ENCODE results near the gene VPS41. TPM values are rescaled to one million over a fixed set of nuclear protein-coding genes. Genes with fewer than 3 reads are reported as not detected.

Gene VPS41
- polyA plus RNA-seq, 10 donors: 26.0 to 41.9 (median 37.3) TPM

GRCh38 chr7:38819463-38819862 is 89.5 kb downstream of the VPS41 start:
- DNase-seq: no peak

- no peak for DNase-seq
Measured at GRCh38 chr7:38817526-38817925, 91.5 kb downstream of the VPS41 start.

GRCh38 chr7:38813768-38814167 is 95.2 kb downstream of the VPS41 start:
- no peak for DNase-seq

- DNase-seq: no peak
Measured at GRCh38 chr7:38806912-38807311, 102.1 kb downstream of the VPS41 start.

- DNase-seq: no peak
Measured at GRCh38 chr7:38801786-38802185, 107.2 kb downstream of the VPS41 start.

- DNase-seq: no peak
Measured at GRCh38 chr7:38798552-38799267, 110.3 kb downstream of the VPS41 start.

- peak; percentile 53 to 77 (median 73) for DNase-seq
Measured at GRCh38 chr7:38796626-38797501, 112.1 kb downstream of the VPS41 start.

GRCh38 chr7:38795593-38795992 is 113.4 kb downstream of the VPS41 start:
- DNase-seq: no peak

GRCh38 chr7:38781991-38782390 is 127.0 kb downstream of the VPS41 start:
- DNase-seq: no peak

- no peak for DNase-seq
Measured at GRCh38 chr7:38777609-38778008, 131.4 kb downstream of the VPS41 start.

GRCh38 chr7:38775506-38776175 is 133.3 kb downstream of the VPS41 start:
- DNase-seq: no peak

- DNase-seq: no peak
Measured at GRCh38 chr7:38773430-38773829, 135.6 kb downstream of the VPS41 start.

- no peak for DNase-seq
Measured at GRCh38 chr7:38760226-38760625, 148.8 kb downstream of the VPS41 start.

- DNase-seq: no peak
Measured at GRCh38 chr7:38759028-38759427, 150.0 kb downstream of the VPS41 start.

- DNase-seq: peak in 2 of 3 donors; percentile 28 to 43
Measured at GRCh38 chr7:38757931-38758330, 151.1 kb downstream of the VPS41 start.

- no peak for DNase-seq
Measured at GRCh38 chr7:38756521-38756920, 152.5 kb downstream of the VPS41 start.

- DNase-seq: no peak
Measured at GRCh38 chr7:38753347-38753746, 155.6 kb downstream of the VPS41 start.

GRCh38 chr7:38751416-38751815 is 157.6 kb downstream of the VPS41 start:
- DNase-seq: peak in 1 of 3 donors; percentile 28

- peak in 1 of 3 donors; percentile 26 for DNase-seq
Measured at GRCh38 chr7:38748056-38748610, 160.9 kb downstream of the VPS41 start.

- DNase-seq: no peak
Measured at GRCh38 chr7:38746438-38746837, 162.6 kb downstream of the VPS41 start.

GRCh38 chr7:38744746-38745145 is 164.2 kb downstream of the VPS41 start:
- peak in 1 of 3 donors; percentile 49 for DNase-seq

- DNase-seq: no peak
Measured at GRCh38 chr7:38743899-38744298, 165.1 kb downstream of the VPS41 start.
